Lung (tissue), 12 donors: ENCODE results near the gene SLC25A33. TPM values are rescaled to one million over a fixed set of nuclear protein-coding genes. Genes with fewer than 3 reads are reported as not detected.

Source experiments
- ATAC-seq: fragments of 200-7000 bp; cut with Tn5 transposase; one replicate; pipeline ENCODE4 v1.9.1; 2020; ENCODE audit warnings: moderate number of reproducible peaks; ENCODE audit not compliant: insufficient read depth, low FRiP score
- DNase-seq, 3 donors: peaks; one replicate each; pipeline ENCODE4 v3.0.0-alpha.2; 2013 to 2017
- H3K27ac ChIP-seq, 2 donors: one replicate each; pipeline ENCODE4 v1.5.1; 2013; ENCODE audit warnings: mild to moderate bottlenecking in 2 of 2, moderate library complexity in 2 of 2, control low read depth in 1 of 2, inconsistent platforms in 1 of 2, low read depth in 1 of 2, low read length in 1 of 2
- H3K27me3 ChIP-seq, 3 donors: one replicate each; pipeline ENCODE4 v1.5.1; 2013; ENCODE audit warnings: low read length in 2 of 3; ENCODE audit not compliant: control insufficient read depth in 3 of 3, insufficient read depth in 3 of 3
- H3K36me3 ChIP-seq, 4 donors: one replicate each; pipeline ENCODE4 v1.5.1; 2013; ENCODE audit warnings: low read length in 4 of 4, mild to moderate bottlenecking in 1 of 4, moderate library complexity in 1 of 4; ENCODE audit not compliant: control insufficient read depth in 4 of 4, insufficient read depth in 4 of 4
- H3K4me1 ChIP-seq, 5 donors: one replicate each; pipeline ENCODE4 v1.5.1; 2013; ENCODE audit warnings: low read length in 5 of 5, mild to moderate bottlenecking in 2 of 5, moderate library complexity in 1 of 5; ENCODE audit not compliant: control insufficient read depth in 5 of 5, insufficient read depth in 5 of 5
- H3K4me3 ChIP-seq: one replicate; pipeline ENCODE4 v1.5.1; 2013; ENCODE audit warnings: mild to moderate bottlenecking, control low read depth, moderate library complexity
- H3K9ac ChIP-seq, 2 donors: one replicate each; pipeline ENCODE4 v1.5.1; 2013; ENCODE audit warnings: low read length in 2 of 2, control low read depth in 1 of 2; ENCODE audit not compliant: insufficient read depth in 1 of 2
- H3K9me3 ChIP-seq, 4 donors: one replicate each; pipeline ENCODE4 v1.5.1; 2013; ENCODE audit warnings: low read length in 3 of 4, mild to moderate bottlenecking in 1 of 4, moderate library complexity in 1 of 4; ENCODE audit not compliant: control insufficient read depth in 4 of 4, insufficient read depth in 3 of 4
- CTCF ChIP-seq: IDR thresholded peaks from 2 replicates; pipeline ENCODE4 v1.5.1; 2012; ENCODE audit warnings: mild to moderate bottlenecking; ENCODE audit errors: control extremely low read depth, extremely low read depth
- WGBS, 2 donors: extraction: QIAGEN DNeasy Blood & Tissue Kit; methylation state at CpG; one replicate each; pipeline ENCODE4 v1.1.7; 2013; 5-methylcytosine and 5-hydroxymethylcytosine counted together
- polyA plus RNA-seq, 2 donors: library from polyadenylated mRNA; stranded (reverse); fragments of 200-250 nt; gene quantifications; one replicate each; pipeline ENCODE4 v1.2.1, GENCODE V29; 2013
- total RNA-seq, 2 donors: library from RNA; depleted of rRNA in 1 of 2; stranded (reverse); fragments of >200 nt in 1 of 2; gene quantifications; one replicate each; pipeline ENCODE4 v1.2.1, GENCODE V29; 2014 to 2021
- donor health status: control.
- donor health status: control.
- donor health status: Bipolar disorder and iron deficiency.
- donor health status: healthy.
- donor health status: DM: yes; HTN: yes; CAD: no.

Gene SLC25A33
- total and polyA plus RNA-seq, 4 donors = 3.2 to 5.2 (median 4.5) TPM

GRCh38 chr1:9612162-9612845 is 73.0 kb downstream of the SLC25A33 start:
- Histone ChIP-seq H3K4me1 (no peaks in the 10 kb centered on the region), H3K4me3 (no peak overlapping the region), H3K36me3 (peaks cover 9 to 46% (median 11%) of the 10 kb centered on the region in 4 donors), H3K9me3 (no peaks in the 10 kb centered on the region), H3K9ac (no peak overlapping the region), H3K27me3 (no peaks in the 10 kb centered on the region), H3K27ac (no peak overlapping the region)
- no peak for DNase-seq
- ATAC-seq = no peak
- WGBS, 2 donors = 91 to 92% methylated on average over 11 of the region's 11 CpGs
- TF ChIP-seq CTCF = no peak

GRCh38 chr1:9612871-9613624 is 73.8 kb downstream of the SLC25A33 start:
- Histone ChIP-seq H3K4me1 (no peaks in the 10 kb centered on the region), H3K9me3 (no peaks in the 10 kb centered on the region), H3K36me3 (peaks cover 7 to 44% (median 10%) of the 10 kb centered on the region in 4 donors), H3K9ac (no peak overlapping the region), H3K27ac (no peak overlapping the region), H3K4me3 (no peak overlapping the region), H3K27me3 (no peaks in the 10 kb centered on the region)
- ATAC-seq = no peak
- WGBS, 2 donors = 94 to 96% methylated on average over 19 to 20 of the region's 20 CpGs
- no peak for TF ChIP-seq CTCF
- no peak for DNase-seq

- Histone ChIP-seq H3K9me3 (no peaks in the 10 kb centered on the region), H3K27ac (no peak overlapping the region), H3K27me3 (no peaks in the 10 kb centered on the region), H3K4me3 (no peak overlapping the region), H3K4me1 (no peaks in the 10 kb centered on the region), H3K36me3 (peaks cover 7 to 40% (median 10%) of the 10 kb centered on the region in 4 donors), H3K9ac (no peak overlapping the region)
- ATAC-seq (no peak), DNase-seq (no peak)
- WGBS, 2 donors = 90 to 95% methylated on average over 14 to 17 of the region's 17 CpGs
- TF ChIP-seq CTCF = no peak
Observed at GRCh38 chr1:9613625-9614299, 74.5 kb downstream of the SLC25A33 start.
